A673 (cell line): ENCODE data around the gene FAH. TPM values are rescaled to one million over a fixed set of nuclear protein-coding genes. Genes with fewer than 3 reads are reported as not detected.

ENCODE experiments used
- BruUV-seq: library from RNA; stranded (reverse); fragments of 400-500 nt; replicated peaks from 2 replicates; lab custom pipeline; 2021; lab: Mats Ljungman, UMichigan
- CTCF ChIA-PET: fragments of 300-600 bp; sonication (Branson Sonifier 250); formaldehyde crosslinking; loops from one replicate; lab custom pipeline; 2022; ENCODE audit warnings: antibody characterized with exemption; lab: Charles Lee
- POLR2A ChIA-PET: fragments of 300-600 bp; sonication (Branson Sonifier 250); formaldehyde crosslinking; loops from one replicate; lab custom pipeline; 2022; ENCODE audit warnings: antibody characterized with exemption; ENCODE audit not compliant: low non-redundant PET; lab: Charles Lee
- DNase-seq: peaks from one replicate; pipeline ENCODE4 v3.0.0-alpha.2; 2015; ENCODE audit warnings: low spot score
- H3K27ac ChIP-seq: fragments of 200-600 bp; sonication (generic); 2 replicates; pipeline ENCODE4 v1.5.1; 2016; ENCODE audit warnings: mixed run types, low read depth, mild to moderate bottlenecking, mixed read lengths, antibody characterized with exemption, low read length; ENCODE audit not compliant: poor library complexity, severe bottlenecking
- H3K27me3 ChIP-seq: fragments of 200-600 bp; sonication (generic); replicated peaks from 2 replicates; pipeline ENCODE4 v1.6.1; 2017; ENCODE audit warnings: mixed run types, low read depth, mild to moderate bottlenecking, mixed read lengths, antibody characterized with exemption, low read length; ENCODE audit not compliant: insufficient read depth, poor library complexity
- H3K36me3 ChIP-seq: fragments of 200-600 bp; sonication (generic); 2 replicates; pipeline ENCODE4 v1.6.1; 2016; ENCODE audit warnings: mixed run types, mild to moderate bottlenecking, mixed read lengths, antibody characterized with exemption, low read length; ENCODE audit not compliant: insufficient read depth, poor library complexity, severe bottlenecking
- H3K4me1 ChIP-seq: fragments of 200-600 bp; sonication (generic); 2 replicates; pipeline ENCODE4 v1.6.1; 2017; ENCODE audit warnings: mixed run types, mild to moderate bottlenecking, mixed read lengths, antibody characterized with exemption, low read length; ENCODE audit not compliant: insufficient read depth, poor library complexity, severe bottlenecking
- H3K4me3 ChIP-seq: fragments of 200-600 bp; sonication (generic); 2 replicates; pipeline ENCODE4 v1.5.1; 2016; ENCODE audit warnings: low read depth, mixed run types, mild to moderate bottlenecking, mixed read lengths, low read length; ENCODE audit not compliant: poor library complexity, severe bottlenecking
- H3K9me3 ChIP-seq: fragments of 200-600 bp; sonication (generic); 2 replicates; pipeline ENCODE4 v1.6.1; 2016; ENCODE audit warnings: mixed run types, low read depth, mild to moderate bottlenecking, mixed read lengths, antibody characterized with exemption, low read length; ENCODE audit not compliant: poor library complexity, severe bottlenecking
- EZH2 ChIP-seq: fragments of 200-600 bp; sonication (generic); IDR thresholded peaks from 2 replicates; pipeline ENCODE4 v1.6.1; 2017; ENCODE audit warnings: borderline replicate concordance, low read depth, mild to moderate bottlenecking, mixed read lengths, antibody characterized with exemption, low read length; ENCODE audit not compliant: poor library complexity, severe bottlenecking
- intact Hi-C: fragments of 100-400 bp; cut with micrococcal nuclease; formaldehyde crosslinking; loops from one replicate; pipeline ENCODE4 v1.10.0; 2022; ENCODE audit not compliant: unreplicated experiment
- total RNA-seq: library from RNA; stranded (reverse); gene quantifications from 2 replicates; pipeline ENCODE4 v1.2.3, GENCODE V29; 2021
- TF ChIP-seq, protein P1 (sequence below): fragments of 300-800, 200-600 bp; sonication (generic); conservative IDR thresholded peaks from 2 replicates; pipeline ENCODE4 v1.5.1; 2017; ENCODE audit warnings: low read depth, mild to moderate bottlenecking, antibody characterized with exemption, low read length, moderate library complexity, mixed read lengths

The FAH gene
- total RNA-seq, 1 experiment from 2014 or later = 2.0 TPM

DNA sequence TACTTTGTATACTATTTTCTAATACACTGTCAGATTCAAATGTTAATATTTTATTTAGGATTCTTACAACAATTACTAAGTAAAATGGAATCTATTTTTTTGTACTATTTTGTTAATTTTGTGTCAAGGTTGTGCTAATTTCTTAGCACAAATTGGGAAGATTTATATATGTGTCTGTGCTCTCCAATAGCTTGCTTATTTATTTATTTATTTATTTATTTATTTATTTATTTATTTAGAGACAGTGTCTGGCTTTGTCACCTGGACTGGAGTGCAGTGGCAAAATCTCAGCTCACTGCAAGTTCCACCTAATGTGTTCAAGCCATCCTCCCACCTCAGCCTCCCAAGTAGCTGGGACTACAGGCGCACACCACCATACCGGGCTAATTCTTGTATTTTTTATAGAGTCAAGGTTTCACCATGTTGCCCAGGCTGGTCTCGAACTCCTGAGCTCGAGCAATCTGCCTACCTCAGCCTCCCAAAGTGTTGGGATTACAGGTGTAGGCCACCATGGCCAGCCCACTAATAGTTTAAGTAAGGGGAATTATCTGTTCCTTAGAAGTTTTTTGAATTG, 64.6 kb downstream of the FAH start:
- CTCF ChIA-PET = no interaction called here
- Histone ChIP-seq H3K9me3 (no peaks in the 10 kb centered on the region), H3K36me3 (no peaks in the 10 kb centered on the region), H3K4me3 (no peak overlapping the region), H3K27me3 (peaks cover 27% of the 10 kb centered on the region), H3K4me1 (no peaks in the 10 kb centered on the region), H3K27ac (no peak overlapping the region)
- no TSS peak for BruUV-seq
- TF ChIP-seq, protein P1, sequence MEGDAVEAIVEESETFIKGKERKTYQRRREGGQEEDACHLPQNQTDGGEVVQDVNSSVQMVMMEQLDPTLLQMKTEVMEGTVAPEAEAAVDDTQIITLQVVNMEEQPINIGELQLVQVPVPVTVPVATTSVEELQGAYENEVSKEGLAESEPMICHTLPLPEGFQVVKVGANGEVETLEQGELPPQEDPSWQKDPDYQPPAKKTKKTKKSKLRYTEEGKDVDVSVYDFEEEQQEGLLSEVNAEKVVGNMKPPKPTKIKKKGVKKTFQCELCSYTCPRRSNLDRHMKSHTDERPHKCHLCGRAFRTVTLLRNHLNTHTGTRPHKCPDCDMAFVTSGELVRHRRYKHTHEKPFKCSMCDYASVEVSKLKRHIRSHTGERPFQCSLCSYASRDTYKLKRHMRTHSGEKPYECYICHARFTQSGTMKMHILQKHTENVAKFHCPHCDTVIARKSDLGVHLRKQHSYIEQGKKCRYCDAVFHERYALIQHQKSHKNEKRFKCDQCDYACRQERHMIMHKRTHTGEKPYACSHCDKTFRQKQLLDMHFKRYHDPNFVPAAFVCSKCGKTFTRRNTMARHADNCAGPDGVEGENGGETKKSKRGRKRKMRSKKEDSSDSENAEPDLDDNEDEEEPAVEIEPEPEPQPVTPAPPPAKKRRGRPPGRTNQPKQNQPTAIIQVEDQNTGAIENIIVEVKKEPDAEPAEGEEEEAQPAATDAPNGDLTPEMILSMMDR = no peak
- TF ChIP-seq EZH2 = no peak
- intact Hi-C loops = no loop called here
- DNase-seq = no peak
- POLR2A ChIA-PET = no interaction called here

DNA sequence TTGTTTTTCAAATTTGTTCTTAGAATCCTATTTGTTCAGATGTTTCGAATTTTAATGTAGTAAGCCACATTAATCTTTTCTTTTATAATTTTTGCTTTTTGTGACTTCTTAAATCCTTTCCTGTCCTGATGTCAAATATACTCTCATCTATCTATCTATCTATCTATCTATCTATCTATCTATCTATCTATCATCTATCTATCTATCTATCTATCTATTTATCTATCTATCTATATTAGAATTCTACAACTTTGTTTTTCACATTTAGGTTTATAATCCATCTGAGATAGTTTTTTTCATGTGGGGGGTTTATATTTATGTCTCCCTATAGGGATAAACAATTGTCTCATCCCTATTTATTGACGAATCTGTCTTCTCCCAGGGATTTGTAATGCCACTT, 67.2 kb downstream of the FAH start:
- POLR2A ChIA-PET = no interaction called here
- no TSS peak for BruUV-seq
- Histone ChIP-seq H3K4me1 (no peaks in the 10 kb centered on the region), H3K9me3 (no peaks in the 10 kb centered on the region), H3K4me3 (no peak overlapping the region), H3K36me3 (no peaks in the 10 kb centered on the region), H3K27ac (no peak overlapping the region), H3K27me3 (peaks cover 19% of the 10 kb centered on the region)
- TF ChIP-seq EZH2 = no peak
- TF ChIP-seq, protein P1 = no peak
- no peak for DNase-seq
- CTCF ChIA-PET = no interaction called here
- intact Hi-C loops = no loop called here

DNA sequence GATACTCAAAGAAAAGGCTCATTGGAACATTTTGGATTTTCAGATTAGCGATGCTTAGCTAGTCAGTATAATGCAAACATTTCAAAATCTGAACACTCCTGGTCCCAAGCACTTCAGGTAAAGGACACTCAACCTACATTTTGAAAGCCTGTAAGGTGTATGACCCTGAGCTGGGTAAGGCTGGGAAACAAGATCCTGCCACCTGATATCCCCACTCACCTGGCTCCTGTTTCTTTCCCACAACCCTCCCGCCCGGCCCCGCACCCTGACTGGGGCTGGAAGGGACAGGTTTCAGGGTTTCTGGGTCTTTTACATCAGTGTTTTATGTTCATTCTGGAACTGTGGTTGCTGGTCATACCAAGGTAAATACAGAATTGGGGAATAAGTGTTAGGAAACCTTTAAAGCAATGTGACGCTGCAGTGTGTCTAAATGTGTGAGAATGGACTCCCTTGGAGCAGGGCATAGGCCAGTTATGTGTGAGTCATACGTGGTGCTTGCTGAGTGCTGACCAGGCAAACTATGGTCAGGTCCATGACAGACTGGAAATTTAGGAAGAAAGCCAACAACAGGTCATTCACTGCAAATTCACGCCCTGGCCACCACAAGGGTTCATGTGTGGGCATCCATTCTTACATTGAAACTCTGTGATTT, 76.3 kb downstream of the FAH start:
- no peak for DNase-seq
- Histone ChIP-seq H3K9me3 (no peaks in the 10 kb centered on the region), H3K4me3 (no peak overlapping the region), H3K27me3 (peaks cover 76% of the 10 kb centered on the region), H3K36me3 (no peaks in the 10 kb centered on the region), H3K4me1 (no peaks in the 10 kb centered on the region), H3K27ac (no peak overlapping the region)
- CTCF ChIA-PET = no interaction called here
- BruUV-seq = no TSS peak
- no peak for TF ChIP-seq EZH2
- TF ChIP-seq, protein P1 = no peak
- intact Hi-C loops = no loop called here
- POLR2A ChIA-PET = no interaction called here
